K562 (cell line): ENCODE measurements around the gene KRTAP5-6. TPM values are rescaled to one million over a fixed set of nuclear protein-coding genes. Genes with fewer than 3 reads are reported as not detected.

Source experiments
- ARNT ChIP-seq, 2 experiments: fragments of 450-650 bp; IDR thresholded peaks; 2 replicates each; pipeline ENCODE4 v1.6.1; 2016; ENCODE audit warnings: mild to moderate bottlenecking in 1 of 2
- KLF13 ChIP-seq: fragments of 450-650 bp; IDR thresholded peaks from 2 replicates; pipeline ENCODE4 v1.6.1; 2016; ENCODE audit warnings: missing genetic modification characterization, low read depth, mild to moderate bottlenecking, missing compliant biosample characterization, moderate library complexity, borderline replicate concordance
- SAP30 ChIP-seq: fragments of 200-600 bp; sonication (generic); IDR thresholded peaks from 2 replicates; pipeline ENCODE4 v1.6.1; 2012; ENCODE audit warnings: borderline replicate concordance, low read depth, mild to moderate bottlenecking, moderate library complexity, low read length, control low read depth, inconsistent platforms; ENCODE audit not compliant: insufficient read depth, poor library complexity, severe bottlenecking
- TAF9B ChIP-seq: fragments of 450-650 bp; IDR thresholded peaks from 2 replicates; pipeline ENCODE4 v1.6.1; 2018; ENCODE audit warnings: mild to moderate bottlenecking; ENCODE audit not compliant: partially characterized antibody
- ZNF121 ChIP-seq: sonication (generic); formaldehyde crosslinking; conservative IDR thresholded peaks from 2 replicates; pipeline ENCODE4 v1.8.0; 2022; ENCODE audit warnings: missing genetic modification reagents
- ZNF184 ChIP-seq: sonication (generic); formaldehyde crosslinking; IDR thresholded peaks from 2 replicates; pipeline ENCODE4 v1.5.0; 2020; ENCODE audit warnings: missing genetic modification reagents
- polyA plus RNA-seq, 8 experiments: library from polyadenylated mRNA; depleted of rRNA in 4 of 8; stranded (reverse) in 5 of 8; unstranded in 3 of 8; fragments of >200 nt; fragmentation: Nextera tagmentation in 2 of 8; fragmentation: Illumina TruSeq in 1 of 8; extraction: Ambion mirVana in 2 of 8; extraction: Trizol in 1 of 8; gene quantifications; 2 replicates each; pipeline versions ENCODE4 v1.2.1 to v1.2.3, GENCODE V29; 2011 to 2014; ENCODE audit warnings: inconsistent platforms in 1 of 8, missing spikeins in 1 of 8
- total RNA-seq, 7 experiments: library from RNA; depleted of rRNA in 6 of 7; stranded (reverse); fragments of >200 nt in 6 of 7; fragmentation: Illumina TruSeq in 2 of 7; extraction: Trizol in 2 of 7; gene quantifications; 2 replicates each; pipeline versions ENCODE4 v1.2.1 to v1.2.3, GENCODE V29; 2011 to 2021; ENCODE audit warnings: low replicate concordance in 1 of 7
- TF ChIP-seq, protein P1 (sequence below): sonication (generic); formaldehyde crosslinking; IDR thresholded peaks from 2 replicates; pipeline ENCODE4 v1.8.0; 2022; ENCODE audit warnings: mild to moderate bottlenecking, missing genetic modification reagents, borderline replicate concordance
- TF ChIP-seq, protein P2 (sequence below): fragments of 250-450 bp; sonication (Bioruptor Pico); IDR thresholded peaks from 2 replicates; pipeline ENCODE4 v1.9.0; 2021; ENCODE audit warnings: mild to moderate bottlenecking

The KRTAP5-6 gene
- total and polyA plus RNA-seq, 9 of the 15 experiments (the other 6 are each of a cell fraction or from before 2014, with no cell fraction given) = not detected

DNA sequence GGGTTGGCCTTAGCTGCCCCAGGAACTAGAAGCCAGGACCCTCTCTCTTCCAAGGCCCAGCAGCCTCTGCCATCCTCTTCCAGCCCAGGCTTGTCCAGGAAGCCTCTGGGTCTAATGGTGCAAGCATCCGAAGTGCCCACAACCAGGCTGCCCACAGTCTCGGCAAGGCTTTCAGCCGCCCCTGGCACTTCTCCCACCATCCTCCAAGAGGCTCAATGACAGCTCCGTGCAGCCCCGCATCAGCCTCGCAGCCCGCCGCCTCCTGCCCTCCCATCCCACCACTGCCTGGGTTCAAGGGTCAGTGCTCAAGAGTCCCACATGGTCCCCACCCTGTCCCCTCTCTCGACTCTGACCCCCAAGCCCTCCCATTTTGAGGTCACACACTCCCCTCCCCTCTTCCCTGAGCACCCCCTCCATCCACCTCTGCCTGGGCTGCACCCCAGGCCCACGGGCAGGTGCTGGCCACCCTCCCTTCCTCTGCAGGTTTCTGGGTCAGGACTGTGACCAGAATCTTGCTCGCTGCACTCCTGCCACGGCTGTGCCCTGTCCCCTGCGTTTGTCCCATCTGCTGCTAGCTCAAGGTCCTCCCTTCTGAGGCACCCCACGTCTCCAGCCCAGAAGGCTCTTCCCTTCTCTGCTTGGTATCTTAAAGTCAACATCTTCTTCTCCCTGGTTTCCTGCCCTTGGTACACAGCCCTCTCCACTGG, 36.2 kb downstream of the KRTAP5-6 start (continued):
- TF ChIP-seq, protein P1, sequence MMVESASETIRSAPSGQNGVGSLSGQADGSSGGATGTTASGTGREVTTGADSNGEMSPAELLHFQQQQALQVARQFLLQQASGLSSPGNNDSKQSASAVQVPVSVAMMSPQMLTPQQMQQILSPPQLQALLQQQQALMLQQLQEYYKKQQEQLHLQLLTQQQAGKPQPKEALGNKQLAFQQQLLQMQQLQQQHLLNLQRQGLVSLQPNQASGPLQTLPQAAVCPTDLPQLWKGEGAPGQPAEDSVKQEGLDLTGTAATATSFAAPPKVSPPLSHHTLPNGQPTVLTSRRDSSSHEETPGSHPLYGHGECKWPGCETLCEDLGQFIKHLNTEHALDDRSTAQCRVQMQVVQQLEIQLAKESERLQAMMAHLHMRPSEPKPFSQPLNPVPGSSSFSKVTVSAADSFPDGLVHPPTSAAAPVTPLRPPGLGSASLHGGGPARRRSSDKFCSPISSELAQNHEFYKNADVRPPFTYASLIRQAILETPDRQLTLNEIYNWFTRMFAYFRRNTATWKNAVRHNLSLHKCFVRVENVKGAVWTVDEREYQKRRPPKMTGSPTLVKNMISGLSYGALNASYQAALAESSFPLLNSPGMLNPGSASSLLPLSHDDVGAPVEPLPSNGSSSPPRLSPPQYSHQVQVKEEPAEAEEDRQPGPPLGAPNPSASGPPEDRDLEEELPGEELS = no peak
- TF ChIP-seq KLF13 (tag) = no peak
- TF ChIP-seq ZNF121 = no peak
- no peak for TF ChIP-seq SAP30
- no peak for TF ChIP-seq TAF9B
- TF ChIP-seq ARNT (IDR thresholded peaks at IDR 0.05) = no peak
- TF ChIP-seq ZNF184 (CRISPR knock-in tag) = no peak
- TF ChIP-seq, protein P2, sequence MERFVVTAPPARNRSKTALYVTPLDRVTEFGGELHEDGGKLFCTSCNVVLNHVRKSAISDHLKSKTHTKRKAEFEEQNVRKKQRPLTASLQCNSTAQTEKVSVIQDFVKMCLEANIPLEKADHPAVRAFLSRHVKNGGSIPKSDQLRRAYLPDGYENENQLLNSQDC (CRISPR knock-in tag) = no peak
